GM12878 (cell line): Measurements from ENCODE around the gene SPATA24. TPM values are rescaled to one million over a fixed set of nuclear protein-coding genes. Genes with fewer than 3 reads are reported as not detected.
"Not testable (repeated sequence)": the region's sequence is repeated elsewhere in the genome, so short reads cannot be mapped to it uniquely, and the experiment has no call there.

ENCODE experiments used
- ATAC-seq: fragments of 200-7000 bp; cut with Tn5 transposase; 3 replicates; pipeline ENCODE4 v1.9.1; 2020; ENCODE audit warnings: mild to moderate bottlenecking, moderate library complexity
- BruUV-seq: library from RNA; stranded (reverse); fragments of 400-500 nt; replicated peaks from 2 replicates; lab custom pipeline; 2021; lab: Mats Ljungman, UMichigan
- CTCF ChIA-PET: fragments of 300-600 bp; sonication (Branson Sonifier 250); formaldehyde crosslinking; extraction: SDS; loops from one replicate; lab custom pipeline; 2021; ENCODE audit warnings: inconsistent platforms; lab: Yijun Ruan, JAX
- POLR2A ChIA-PET: fragments of 350-600 bp; formaldehyde crosslinking; extraction: SDS; loops from one replicate; lab custom pipeline; 2021; ENCODE audit warnings: inconsistent platforms; lab: Charles Lee
- RAD21 ChIA-PET: fragments of 300-600 bp; sonication (Branson Sonifier 250); formaldehyde crosslinking; loops from one replicate; lab custom pipeline; 2023; ENCODE audit warnings: antibody characterized with exemption; ENCODE audit not compliant: unreplicated experiment; lab: Charles Lee
- SMC1A ChIA-PET: fragments of 300-600 bp; sonication (Branson Sonifier 250); formaldehyde crosslinking; loops from one replicate; lab custom pipeline; 2023; ENCODE audit not compliant: unreplicated experiment, uncharacterized antibody; lab: Charles Lee
- DNase-seq: peaks from one replicate; pipeline ENCODE4 v3.0.0-alpha.2; 2011; ENCODE audit warnings: low read depth, low spot score
- FAIRE-seq: peaks from 3 replicates; lab custom pipeline; 2011; peaks lifted over from hg19 to GRCh38; lab: Jason Lieb, UNC
- H2AFZ ChIP-seq: 2 replicates; pipeline ENCODE4 v1.6.0; 2011; ENCODE audit warnings: low read depth, low read length, control low read depth; ENCODE audit not compliant: control insufficient read depth
- H3K27ac ChIP-seq: 2 replicates; pipeline ENCODE4 v1.5.1; 2011; ENCODE audit warnings: control low read depth; ENCODE audit not compliant: control insufficient read depth, insufficient read depth
- H3K27me3 ChIP-seq, 2 experiments: replicated peaks in 1 of 2; 2 replicates each; pipeline versions ENCODE4 v1.6.0 to v1.6.1; 2011; ENCODE audit warnings: low read length in 1 of 2; ENCODE audit not compliant: control insufficient read depth in 2 of 2, insufficient read depth in 2 of 2
- H3K36me3 ChIP-seq, 2 experiments: 2 replicates each; pipeline ENCODE4 v1.5.1; 2011; ENCODE audit warnings: low read length in 1 of 2; ENCODE audit not compliant: control insufficient read depth in 2 of 2, insufficient read depth in 2 of 2
- H3K4me1 ChIP-seq: 2 replicates; pipeline ENCODE4 v1.6.1; 2011; ENCODE audit warnings: mild to moderate bottlenecking, low read length, moderate library complexity, mixed read lengths; ENCODE audit not compliant: control insufficient read depth, insufficient read depth
- H3K4me2 ChIP-seq: 2 replicates; pipeline ENCODE4 v1.6.0; 2011; ENCODE audit warnings: control low read depth; ENCODE audit not compliant: control insufficient read depth, insufficient read depth
- H3K4me3 ChIP-seq: fragments of 200-600 bp; sonication (generic); 2 replicates; pipeline ENCODE4 v1.5.1; 2016
- H3K79me2 ChIP-seq: 2 replicates; pipeline ENCODE4 v1.6.0; 2011; ENCODE audit warnings: low read length; ENCODE audit not compliant: control insufficient read depth, insufficient read depth
- H3K9ac ChIP-seq: 2 replicates; pipeline ENCODE4 v1.8.0; 2011; ENCODE audit warnings: low read length, control low read depth, mixed read lengths; ENCODE audit not compliant: control insufficient read depth, insufficient read depth
- H3K9me3 ChIP-seq: replicated peaks from 3 replicates; pipeline ENCODE4 v1.5.1; 2011; ENCODE audit warnings: mild to moderate bottlenecking, low read length; ENCODE audit not compliant: control insufficient read depth, insufficient read depth
- H4K20me1 ChIP-seq: 2 replicates; pipeline ENCODE4 v1.6.0; 2011; ENCODE audit not compliant: control insufficient read depth, insufficient read depth
- DPF2 ChIP-seq: fragments of 450-650 bp; IDR thresholded peaks from 2 replicates; pipeline ENCODE4 v1.6.1; 2017; ENCODE audit warnings: mild to moderate bottlenecking
- NFYB ChIP-seq: IDR thresholded peaks from 2 replicates; pipeline ENCODE4 v1.6.1; 2011; ENCODE audit warnings: low read depth, mild to moderate bottlenecking, low read length, improper control_type of control experiment, moderate library complexity; ENCODE audit not compliant: insufficient read depth
- PML ChIP-seq: IDR thresholded peaks from 2 replicates; pipeline ENCODE4 v1.6.1; 2012; ENCODE audit warnings: low read length, inconsistent platforms
- ZNF384 ChIP-seq: IDR thresholded peaks from 2 replicates; pipeline ENCODE4 v1.6.1; 2012; ENCODE audit warnings: low read depth, mild to moderate bottlenecking, low read length, improper control_type of control experiment, borderline replicate concordance
- WGBS: methylation state at CpG from one replicate; pipeline ENCODE4 v1.1.6; 2016; ENCODE audit warnings: low lambda C conversion rate; ENCODE audit not compliant: insufficient replicate concordance, insufficient coverage; ENCODE audit errors: missing lambda C conversion rate; 5-methylcytosine and 5-hydroxymethylcytosine counted together
- in situ Hi-C: fragments of 300-500 bp; cut with MboI; formaldehyde crosslinking; loops from 9 replicates; pipeline ENCODE4 v1.14.3; 2018; ENCODE audit warnings: mixed read lengths
- intact Hi-C: fragments of 100-400 bp; cut with micrococcal nuclease; formaldehyde crosslinking; loops from one replicate; pipeline ENCODE4 v1.14.2; 2022; ENCODE audit not compliant: unreplicated experiment
- polyA plus RNA-seq, 11 experiments: library from polyadenylated mRNA; depleted of rRNA in 4 of 11; unstranded in 6 of 11; stranded (reverse) in 5 of 11; fragments of >200 nt; fragmentation: Nextera tagmentation in 4 of 11; fragmentation: Illumina TruSeq in 1 of 11; extraction: Ambion mirVana in 4 of 11; extraction: Trizol in 1 of 11; gene quantifications; 1 replicate in 1 of 11; 2 replicates in 10 of 11; pipeline versions ENCODE4 v1.2.1 to v1.2.3, GENCODE V29; 2011 to 2016; ENCODE audit warnings: inconsistent platforms in 2 of 11, missing spikeins in 2 of 11, low read depth in 1 of 11
- total RNA-seq, 4 experiments: library from RNA; depleted of rRNA in 3 of 4; stranded (reverse); fragments of >200 nt in 3 of 4; fragmentation: Illumina TruSeq in 1 of 4; extraction: Trizol in 1 of 4; gene quantifications; 2 replicates each; pipeline versions ENCODE4 v1.2.1 to v1.2.3, GENCODE V29; 2013 to 2021

Gene SPATA24
- total and polyA plus RNA-seq, 10 of the 15 experiments (the other 5 are each of a cell fraction or from before 2014, with no cell fraction given) = 4.1 to 9.8 (median 7.3) TPM

DNA sequence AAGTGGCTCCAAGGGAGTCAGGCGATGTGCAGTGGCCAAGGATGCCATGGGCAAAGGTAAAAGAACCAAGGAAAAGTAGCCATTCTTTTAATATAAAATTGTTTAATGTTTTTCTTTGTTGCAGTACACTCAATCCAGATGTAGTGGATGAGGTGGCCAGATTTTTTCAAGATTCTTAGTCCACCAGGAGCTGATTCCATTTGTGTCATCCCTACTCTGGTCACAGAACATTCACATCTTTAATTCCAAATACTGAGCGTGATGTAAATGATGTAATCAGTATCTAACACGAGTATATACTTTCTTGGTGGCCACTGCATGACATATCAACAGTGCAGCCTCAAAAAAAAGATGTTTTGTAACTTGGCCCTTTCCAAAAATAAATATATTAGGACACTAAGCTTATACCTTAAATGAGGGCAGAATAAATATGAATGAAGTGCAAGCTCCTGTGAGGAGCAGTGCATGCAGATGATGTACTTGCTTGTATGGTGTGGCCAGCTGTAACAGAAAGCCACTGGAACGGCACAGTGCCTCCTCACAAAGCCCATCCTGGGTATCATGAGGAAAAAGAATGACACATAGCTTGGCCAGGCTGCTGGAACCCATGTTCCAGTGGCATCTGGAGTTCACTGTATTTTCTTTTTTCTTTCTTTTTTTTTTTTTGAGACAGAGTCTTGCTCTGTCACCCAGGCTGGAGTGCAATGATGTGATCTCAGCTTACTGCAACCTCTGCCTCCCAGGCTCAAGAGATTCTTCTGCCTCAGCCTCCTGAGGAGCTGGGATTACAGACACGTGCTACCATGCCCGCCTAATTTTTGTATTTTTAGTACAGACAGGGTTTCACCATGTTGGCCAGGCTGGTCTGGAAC lies 6.5 kb upstream of the SPATA24 start:
- no peaks in the 10 kb centered on the region for H3K79me2 ChIP-seq
- H3K36me3 ChIP-seq = no peaks in the 10 kb centered on the region
- H3K27me3 ChIP-seq = no peaks in the 10 kb centered on the region
- ATAC-seq (no peak), DNase-seq (no peak), FAIRE-seq (no peak)
- H3K9me3 ChIP-seq = no peaks in the 10 kb centered on the region
- ChIA-PET RAD21 (interaction anchor here (1.2 kb wide), 1 partner anchor 10 kb away, joined by 6 read pairs; no protein-coding TSS in a partner anchor), SMC1A (interaction anchor here (0.8 to 2.7 kb wide), 10 partner anchors 8 to 138 kb away, joined by 3 to 11 read pairs (median 4); partner anchors contain the start of gene DNAJC18), POLR2A (interaction anchor here (0.7 to 2.8 kb wide), 3 partner anchors 8 to 153 kb away, joined by 3 to 7 read pairs (median 5); no protein-coding TSS in a partner anchor), CTCF (interaction anchor here (0.6 to 3.1 kb wide), 6 partner anchors 9 to 203 kb away, joined by 3 to 18 read pairs (median 6); no protein-coding TSS in a partner anchor)
- no peak overlapping the region for H2AFZ ChIP-seq
- no TSS peak for BruUV-seq
- TF ChIP-seq NFYB (no peak), DPF2 (no peak), ZNF384 (no peak), PML (no peak)
- in situ Hi-C loops = no loop called here
- no peaks in the 10 kb centered on the region for H4K20me1 ChIP-seq
- intact Hi-C loops = no loop called here
- peaks cover 25% of the 10 kb centered on the region for H3K4me1 ChIP-seq
- H3K27ac ChIP-seq = no peak overlapping the region
- no peak overlapping the region for H3K4me2 ChIP-seq
- 56% methylated on average over 6 of the region's 6 CpGs for WGBS
- no peak overlapping the region for H3K9ac ChIP-seq
- no peak overlapping the region for H3K4me3 ChIP-seq

GRCh38 chr5:139409116-139409515 lies 5.2 kb upstream of the SPATA24 start:
- H4K20me1 ChIP-seq, DNase-seq, H3K36me3 ChIP-seq, H3K27ac ChIP-seq, H3K9me3 ChIP-seq, in situ Hi-C loops, intact Hi-C loops, H3K4me3 ChIP-seq, H3K79me2 ChIP-seq, ATAC-seq, FAIRE-seq, H3K27me3 ChIP-seq, BruUV-seq, H3K9ac ChIP-seq, H3K4me2 ChIP-seq, H2AFZ ChIP-seq: not testable (repeated sequence)
- POLR2A ChIA-PET = interaction anchor here (0.6 to 2.8 kb wide), 2 partner anchors 11 to 189 kb away, joined by 4 to 7 read pairs; no protein-coding TSS in a partner anchor
- H3K4me1 ChIP-seq = peaks cover 20% of the 10 kb centered on the region
- RAD21 ChIA-PET = interaction anchor here (1.2 kb wide), 2 partner anchors 12 to 15 kb away, joined by 3 to 6 read pairs; no protein-coding TSS in a partner anchor
- 64% methylated on average over 5 of the region's 5 CpGs for WGBS
- CTCF ChIA-PET = interaction anchor here (1.3 to 3.8 kb wide), 4 partner anchors 11 to 103 kb away, joined by 6 to 39 read pairs (median 12); no protein-coding TSS in a partner anchor
- SMC1A ChIA-PET = interaction anchor here (0.7 to 2.7 kb wide), 5 partner anchors 9 to 137 kb away, joined by 3 to 11 read pairs (median 3); no protein-coding TSS in a partner anchor
